OCI-LY1 (cell line): ENCODE results near the gene PDK3.

Experiments used
- H2AFZ ChIP-seq: fragments of 200-600 bp; sonication (generic), shearing (Covaris generic); 2 replicates; pipeline ENCODE4 v1.6.0; 2014; ENCODE audit warnings: antibody characterized with exemption, mild to moderate bottlenecking, low read length
- H3F3A ChIP-seq: fragments of 200-600 bp; sonication (generic), shearing (Covaris generic); 2 replicates; pipeline ENCODE4 v1.6.0; 2014; ENCODE audit warnings: mild to moderate bottlenecking, antibody characterized with exemption, low read length, moderate library complexity; ENCODE audit not compliant: insufficient read depth
- H3K27ac ChIP-seq: fragments of 200-600 bp; sonication (generic); 2 replicates; pipeline ENCODE4 v1.5.1; 2014; ENCODE audit warnings: low read length, mixed run types, mild to moderate bottlenecking, low read depth; ENCODE audit not compliant: poor library complexity, severe bottlenecking
- H3K27me3 ChIP-seq: fragments of 200-600 bp; sonication (generic); 2 replicates; pipeline ENCODE4 v1.6.0; 2014; ENCODE audit warnings: antibody characterized with exemption, mild to moderate bottlenecking, low read length, moderate library complexity; ENCODE audit not compliant: insufficient read depth
- H3K36me3 ChIP-seq: fragments of 200-600 bp; sonication (generic); 2 replicates; pipeline ENCODE4 v1.6.1; 2014; ENCODE audit warnings: mild to moderate bottlenecking, antibody characterized with exemption, low read length, moderate library complexity, mixed read lengths; ENCODE audit not compliant: insufficient read depth
- H3K4me1 ChIP-seq: fragments of 200-600 bp; sonication (generic); 2 replicates; pipeline ENCODE4 v1.5.1; 2014; ENCODE audit warnings: mild to moderate bottlenecking, low read length, moderate library complexity; ENCODE audit not compliant: insufficient read depth, severe bottlenecking
- H3K4me2 ChIP-seq: fragments of 200-600 bp; sonication (generic), shearing (Covaris generic); 2 replicates; pipeline ENCODE4 v1.6.1; 2014; ENCODE audit warnings: low read length
- H3K4me3 ChIP-seq: fragments of 200-600 bp; sonication (generic); 2 replicates; pipeline ENCODE4 v1.5.1; 2014; ENCODE audit warnings: low read length, low read depth, mild to moderate bottlenecking, mixed read lengths; ENCODE audit not compliant: poor library complexity, severe bottlenecking
- H3K79me2 ChIP-seq: fragments of 200-600 bp; shearing (Covaris generic); 2 replicates; pipeline ENCODE4 v1.6.1; 2016; ENCODE audit warnings: mixed run types, low read length, mixed read lengths; ENCODE audit not compliant: insufficient read depth
- H3K9ac ChIP-seq: fragments of 200-600 bp; sonication (generic), shearing (Covaris generic); 2 replicates; pipeline ENCODE4 v1.6.1; 2014; ENCODE audit warnings: mild to moderate bottlenecking, low read length, mixed read lengths
- H3K9me2 ChIP-seq: fragments of 200-600 bp; sonication (generic), shearing (Covaris generic); 2 replicates; pipeline ENCODE4 v1.6.1; 2014; ENCODE audit warnings: low read depth, mild to moderate bottlenecking, low read length, mixed read lengths
- H3K9me3 ChIP-seq: fragments of 200-600 bp; shearing (Covaris generic); 2 replicates; pipeline ENCODE4 v1.6.1; 2014; ENCODE audit warnings: low read length, mixed read lengths
- H4K20me1 ChIP-seq: fragments of 200-600 bp; sonication (generic), shearing (Covaris generic); 2 replicates; pipeline ENCODE4 v1.6.0; 2016; ENCODE audit warnings: mild to moderate bottlenecking, low read length; ENCODE audit not compliant: insufficient read depth
- CTCF ChIP-seq: fragments of 200-600 bp; sonication (generic), shearing (Covaris generic); IDR thresholded peaks from 2 replicates; pipeline ENCODE4 v1.5.1; 2017; ENCODE audit warnings: mild to moderate bottlenecking, antibody characterized with exemption, low read length, moderate library complexity, mixed read lengths
- EZH2 ChIP-seq: fragments of 200-600 bp; sonication (generic), shearing (Covaris generic); IDR thresholded peaks from 2 replicates; pipeline ENCODE4 v1.8.0; 2017; ENCODE audit warnings: borderline replicate concordance, mixed run types, mild to moderate bottlenecking, antibody characterized with exemption, low read length, moderate library complexity, mixed read lengths

PDK3 gene

GRCh38 chrX:24448762-24449250, 16.3 kb upstream of the PDK3 start:
- Histone ChIP-seq H3K27me3 (no peaks in the 10 kb centered on the region), H3K9ac (no peak overlapping the region), H3F3A (no peaks in the 10 kb centered on the region), H3K4me2 (no peak overlapping the region), H2AFZ (no peak overlapping the region), H3K9me2 (no peaks in the 10 kb centered on the region), H4K20me1 (no peaks in the 10 kb centered on the region), H3K27ac (no peak overlapping the region), H3K4me1 (no peaks in the 10 kb centered on the region), H3K79me2 (no peaks in the 10 kb centered on the region), H3K4me3 (no peak overlapping the region), H3K36me3 (no peaks in the 10 kb centered on the region), H3K9me3 (no peaks in the 10 kb centered on the region)
- no peak for TF ChIP-seq CTCF
- no peak for TF ChIP-seq EZH2

GRCh38 chrX:24463077-24463476, 2.0 kb upstream of the PDK3 start:
- Histone ChIP-seq H3K9ac (no peak overlapping the region), H3K4me3 (no peak overlapping the region), H3K9me2 (no peaks in the 10 kb centered on the region), H3K9me3 (no peaks in the 10 kb centered on the region), H3K27ac (no peak overlapping the region), H3K36me3 (no peaks in the 10 kb centered on the region), H3K79me2 (0 out of 2 replicates have a peak, but pooled peaks cover 4% of the 10 kb centered on the region), H4K20me1 (no peaks in the 10 kb centered on the region), H3K4me1 (peaks cover 39% of the 10 kb centered on the region), H3K27me3 (no peaks in the 10 kb centered on the region), H3F3A (no peaks in the 10 kb centered on the region), H3K4me2 (no peak overlapping the region; the same call in 1 of the 2 replicates), H2AFZ (no peak overlapping the region)
- no peak for TF ChIP-seq EZH2

GRCh38 chrX:24464498-24464835, 619 bp upstream of the PDK3 start:
- peak overlapping the region; percentile 88 for H3K4me3 ChIP-seq
- peak overlapping the region; percentile 89 for H3K4me2 ChIP-seq
- H3K27ac ChIP-seq = no peak overlapping the region
- H3K36me3 ChIP-seq = no peaks in the 10 kb centered on the region
- peaks cover 48% of the 10 kb centered on the region for H3K4me1 ChIP-seq
- no peaks in the 10 kb centered on the region for H4K20me1 ChIP-seq
- no peaks in the 10 kb centered on the region for H3K9me3 ChIP-seq
- H3K79me2 ChIP-seq = 0 out of 2 replicates have a peak, but pooled peaks cover 4% of the 10 kb centered on the region
- peak overlapping the region; percentile 79 for H3K9ac ChIP-seq
- no peaks in the 10 kb centered on the region for H3K27me3 ChIP-seq
- H2AFZ ChIP-seq = no peak overlapping the region
- H3F3A ChIP-seq = no peaks in the 10 kb centered on the region; the same call in 1 of the 2 replicates
- no peaks in the 10 kb centered on the region for H3K9me2 ChIP-seq
- TF ChIP-seq EZH2 = no peak
- no peak for TF ChIP-seq CTCF

- TF ChIP-seq EZH2 (no peak), CTCF (no peak)
These were observed 413 bp downstream of the PDK3 start for GRCh38 chrX:24465532-24465865.

More at GRCh38 chrX:24465532-24465865, 413 bp downstream of the PDK3 start:
- H4K20me1 ChIP-seq = no peaks in the 10 kb centered on the region
- peak overlapping the region; percentile 43 for H3K27ac ChIP-seq
- H3K27me3 ChIP-seq = no peaks in the 10 kb centered on the region
- H3K4me2 ChIP-seq = peak overlapping the region; percentile 74
- 0 out of 2 replicates have a peak, but pooled peaks cover 4% of the 10 kb centered on the region for H3K79me2 ChIP-seq
- H3K9ac ChIP-seq = peak overlapping the region; percentile 86
- peaks cover 52% of the 10 kb centered on the region for H3K4me1 ChIP-seq
- no peaks in the 10 kb centered on the region for H3K9me3 ChIP-seq
- H3K36me3 ChIP-seq = no peaks in the 10 kb centered on the region
- no peak overlapping the region for H2AFZ ChIP-seq
- no peaks in the 10 kb centered on the region for H3K9me2 ChIP-seq
- peak overlapping the region; percentile 88 for H3K4me3 ChIP-seq
- no peaks in the 10 kb centered on the region; the same call in 1 of the 2 replicates for H3F3A ChIP-seq
